Sigmoid colon (tissue), 3 donors: ENCODE measurements around the gene STK24.

Source experiments
- POLR2A ChIP-seq, 2 donors: fragments of 450-650 bp; IDR thresholded peaks; one replicate each; pipeline ENCODE4 v1.6.1; 2016; ENCODE audit warnings: antibody characterized with exemption in 2 of 2, mild to moderate bottlenecking in 2 of 2, moderate library complexity in 2 of 2
- TF ChIP-seq, protein P1 (sequence below), 4 experiments: fragments of 450-650 bp in 3 of 4; fragments of 200-600 bp in 1 of 4; IDR thresholded peaks; one replicate each; pipeline ENCODE4 v1.5.1; 2016 to 2019; ENCODE audit warnings: antibody characterized with exemption in 4 of 4, mild to moderate bottlenecking in 3 of 4, moderate library complexity in 2 of 4

DNA sequence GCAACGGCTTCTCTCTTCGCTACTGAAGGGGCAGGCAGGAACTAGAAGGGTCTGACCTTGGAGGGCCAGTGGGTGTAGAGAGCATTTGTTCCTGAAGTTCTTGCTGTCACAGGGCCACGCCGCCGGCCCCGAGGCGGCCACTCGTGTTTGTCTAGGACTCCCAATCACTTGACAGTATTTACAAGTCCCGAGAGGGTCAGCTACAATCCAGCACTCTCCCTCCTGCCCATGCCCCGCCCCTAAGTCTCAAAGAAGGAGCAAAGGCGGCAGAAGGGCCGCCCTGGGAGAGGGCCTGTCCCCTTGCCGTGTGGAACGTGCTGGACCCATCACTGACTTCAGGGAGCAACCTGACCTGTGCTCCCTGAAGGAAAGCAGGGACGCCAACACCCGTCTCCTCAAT is 118.5 kb downstream of the STK24 start:
- TF ChIP-seq, protein P1, sequence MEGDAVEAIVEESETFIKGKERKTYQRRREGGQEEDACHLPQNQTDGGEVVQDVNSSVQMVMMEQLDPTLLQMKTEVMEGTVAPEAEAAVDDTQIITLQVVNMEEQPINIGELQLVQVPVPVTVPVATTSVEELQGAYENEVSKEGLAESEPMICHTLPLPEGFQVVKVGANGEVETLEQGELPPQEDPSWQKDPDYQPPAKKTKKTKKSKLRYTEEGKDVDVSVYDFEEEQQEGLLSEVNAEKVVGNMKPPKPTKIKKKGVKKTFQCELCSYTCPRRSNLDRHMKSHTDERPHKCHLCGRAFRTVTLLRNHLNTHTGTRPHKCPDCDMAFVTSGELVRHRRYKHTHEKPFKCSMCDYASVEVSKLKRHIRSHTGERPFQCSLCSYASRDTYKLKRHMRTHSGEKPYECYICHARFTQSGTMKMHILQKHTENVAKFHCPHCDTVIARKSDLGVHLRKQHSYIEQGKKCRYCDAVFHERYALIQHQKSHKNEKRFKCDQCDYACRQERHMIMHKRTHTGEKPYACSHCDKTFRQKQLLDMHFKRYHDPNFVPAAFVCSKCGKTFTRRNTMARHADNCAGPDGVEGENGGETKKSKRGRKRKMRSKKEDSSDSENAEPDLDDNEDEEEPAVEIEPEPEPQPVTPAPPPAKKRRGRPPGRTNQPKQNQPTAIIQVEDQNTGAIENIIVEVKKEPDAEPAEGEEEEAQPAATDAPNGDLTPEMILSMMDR (IDR thresholded peaks at IDR 0.05): no peak
- TF ChIP-seq POLR2A (IDR thresholded peaks at IDR 0.05): no peak
